ENCODE measurements around the gene CAMSAP2. TPM values are rescaled to one million over a fixed set of nuclear protein-coding genes. Genes with fewer than 3 reads are reported as not detected.

The CAMSAP2 gene
- total RNA-seq, 6 donors from 2014 or later = 19.9 to 45.1 (median 28.0) TPM

- H3K4me3 ChIP-seq = peak overlapping the region in 3 of 4 donors; percentile 26 to 40 (median 36)
- no peaks in the 10 kb centered on the region for H3K9me3 ChIP-seq
- H3K27me3 ChIP-seq = peaks cover 0 to 19% (median 11%) of the 10 kb centered on the region in 4 donors
- DNase-seq = peak in 1 of 2 donors; percentile 86
- TF ChIP-seq EP300 (IDR thresholded peaks at IDR 0.05) (no peak), CTCF (IDR thresholded peaks at IDR 0.05) (no peak), POLR2A (IDR thresholded peaks at IDR 0.05) (no peak)
- H3K4me1 ChIP-seq = peaks cover 12 to 16% (median 13%) of the 10 kb centered on the region in 4 donors
- 20% methylated on average over 5 of the region's 61 CpGs; no CpG with 5 or more reads in 1 of the 2 donors for WGBS, 2 donors
- no peaks in the 10 kb centered on the region for H3K36me3 ChIP-seq
- ATAC-seq (ENCODE audit: low FRiP score in 2 of 2) = peak; percentile 27 to 36
- H3K27ac ChIP-seq = peak overlapping the region in 2 of 4 donors; percentile 13 to 45
Measured at GRCh38 chr1:200873116-200873670, 134.5 kb downstream of the CAMSAP2 start.

- WGBS, 2 donors = 29 to 60% methylated on average over 3 to 35 of the region's 66 CpGs
- Histone ChIP-seq H3K36me3 (no peaks in the 10 kb centered on the region), H3K4me3 (peak overlapping the region in 3 of 4 donors; percentile 26 to 40 (median 36)), H3K9me3 (no peaks in the 10 kb centered on the region), H3K27ac (peak overlapping the region in 2 of 4 donors; percentile 13 to 45), H3K4me1 (peaks cover 12 to 16% (median 13%) of the 10 kb centered on the region in 4 donors), H3K27me3 (peaks cover 0 to 19% (median 11%) of the 10 kb centered on the region in 4 donors)
- DNase-seq = peak in 1 of 2 donors; percentile 83
- ATAC-seq (ENCODE audit: low FRiP score in 2 of 2) = peak; percentile 23 to 49
- TF ChIP-seq POLR2A (IDR thresholded peaks at IDR 0.05) (no peak), CTCF (IDR thresholded peaks at IDR 0.05) (no peak), POLR2AphosphoS5 (IDR thresholded peaks at IDR 0.05) (no peak), EP300 (IDR thresholded peaks at IDR 0.05) (no peak)
Measured at GRCh38 chr1:200873671-200874397, 135.1 kb downstream of the CAMSAP2 start.

GRCh38 chr1:200874694-200875093 is 136.0 kb downstream of the CAMSAP2 start:
- H3K9me3 ChIP-seq = no peaks in the 10 kb centered on the region
- H3K4me3 ChIP-seq = no peak overlapping the region
- ATAC-seq (ENCODE audit: low FRiP score in 2 of 2) = no peak
- no peak for DNase-seq
- no peaks in the 10 kb centered on the region for H3K36me3 ChIP-seq
- peaks cover 12 to 16% (median 13%) of the 10 kb centered on the region in 4 donors for H3K4me1 ChIP-seq
- TF ChIP-seq CTCF (IDR thresholded peaks at IDR 0.05) (no peak), POLR2A (IDR thresholded peaks at IDR 0.05) (no peak), EP300 (IDR thresholded peaks at IDR 0.05) (no peak), POLR2AphosphoS5 (IDR thresholded peaks at IDR 0.05) (no peak)
- 82 to 90% methylated on average over 6 of the region's 6 CpGs for WGBS, 2 donors
- H3K27me3 ChIP-seq = peaks cover 0 to 19% (median 11%) of the 10 kb centered on the region in 4 donors
- no peak overlapping the region for H3K27ac ChIP-seq

GRCh38 chr1:200875416-200875815 is 136.7 kb downstream of the CAMSAP2 start:
- peaks cover 0 to 19% (median 11%) of the 10 kb centered on the region in 4 donors for H3K27me3 ChIP-seq
- no peaks in the 10 kb centered on the region for H3K9me3 ChIP-seq
- DNase-seq (no peak), ATAC-seq (ENCODE audit: low FRiP score in 2 of 2) (no peak)
- WGBS, 2 donors = 90 to 92% methylated on average over 4 to 5 of the region's 5 CpGs
- TF ChIP-seq EP300 (IDR thresholded peaks at IDR 0.05) (no peak), POLR2AphosphoS5 (IDR thresholded peaks at IDR 0.05) (no peak), CTCF (IDR thresholded peaks at IDR 0.05) (no peak), POLR2A (IDR thresholded peaks at IDR 0.05) (no peak)
- no peak overlapping the region for H3K4me3 ChIP-seq
- H3K36me3 ChIP-seq = no peaks in the 10 kb centered on the region
- no peak overlapping the region for H3K27ac ChIP-seq
- H3K4me1 ChIP-seq = peaks cover 12 to 16% (median 13%) of the 10 kb centered on the region in 4 donors

Data from upper lobe of left lung (tissue), 6 donors.